Renal cortex interstitium (tissue), 11 donors: ENCODE measurements around the gene SH3RF3. TPM values are rescaled to one million over a fixed set of nuclear protein-coding genes. Genes with fewer than 3 reads are reported as not detected.
"Not testable (repeated sequence)": the region's sequence is repeated elsewhere in the genome, so short reads cannot be mapped to it uniquely, and the experiment has no call there.

Experiments
- DNase-seq, 11 donors: peaks; one replicate each; pipeline ENCODE4 v3.0.0-alpha.2; 2013; ENCODE audit warnings: low read depth in 9 of 11, low spot score in 4 of 11; ENCODE audit errors: extremely low read depth in 1 of 11
- polyA plus RNA-seq, 3 donors: library from polyadenylated mRNA; unstranded; fragments of 120-200 nt; gene quantifications; one replicate each; pipeline ENCODE4 v1.2.1, GENCODE V29; 2013; ENCODE audit not compliant: insufficient read length in 3 of 3

SH3RF3 gene
- polyA plus RNA-seq, 3 donors: 4.2 to 5.8 (median 5.2) TPM

GRCh38 chr2:109150559-109150958 lies 21.6 kb downstream of the SH3RF3 start:
- DNase-seq: no peak

- no peak for DNase-seq
These were observed 22.5 kb downstream of the SH3RF3 start for GRCh38 chr2:109151519-109151918.

GRCh38 chr2:109153005-109153784 lies 24.2 kb downstream of the SH3RF3 start:
- no peak for DNase-seq

- DNase-seq: no peak
These were observed 24.8 kb downstream of the SH3RF3 start for GRCh38 chr2:109153807-109154206.

- DNase-seq: no peak
These were observed 25.2 kb downstream of the SH3RF3 start for GRCh38 chr2:109154226-109154625.

- DNase-seq: no peak
These were observed 26.8 kb downstream of the SH3RF3 start for GRCh38 chr2:109155553-109156451.

GRCh38 chr2:109157563-109158105 lies 28.6 kb downstream of the SH3RF3 start:
- DNase-seq: no peak

GRCh38 chr2:109158237-109158636 lies 29.2 kb downstream of the SH3RF3 start:
- no peak for DNase-seq

GRCh38 chr2:109159096-109159495 lies 30.1 kb downstream of the SH3RF3 start:
- no peak for DNase-seq

GRCh38 chr2:109160714-109161440 lies 31.9 kb downstream of the SH3RF3 start:
- no peak for DNase-seq

- not testable (repeated sequence) for DNase-seq
These were observed 33.4 kb downstream of the SH3RF3 start for GRCh38 chr2:109162367-109162766.

- DNase-seq: no peak
These were observed 34.0 kb downstream of the SH3RF3 start for GRCh38 chr2:109162999-109163398.

GRCh38 chr2:109164311-109164710 lies 35.3 kb downstream of the SH3RF3 start:
- DNase-seq: no peak

- DNase-seq: no peak
These were observed 35.8 kb downstream of the SH3RF3 start for GRCh38 chr2:109164739-109165221.

- DNase-seq: no peak
These were observed 37.8 kb downstream of the SH3RF3 start for GRCh38 chr2:109166811-109167210.

- DNase-seq: no peak
These were observed 39.1 kb downstream of the SH3RF3 start for GRCh38 chr2:109168086-109168485.

- DNase-seq: no peak
These were observed 39.7 kb downstream of the SH3RF3 start for GRCh38 chr2:109168716-109169115.

GRCh38 chr2:109170645-109171044 lies 41.6 kb downstream of the SH3RF3 start:
- DNase-seq: no peak
